A673 (cell line): ENCODE results near the gene GALNS. TPM values are rescaled to one million over a fixed set of nuclear protein-coding genes. Genes with fewer than 3 reads are reported as not detected.

Source experiments
- BruUV-seq: library from RNA; stranded (reverse); fragments of 400-500 nt; replicated peaks from 2 replicates; lab custom pipeline; 2021; lab: Mats Ljungman, UMichigan
- CTCF ChIA-PET: fragments of 300-600 bp; sonication (Branson Sonifier 250); formaldehyde crosslinking; loops from one replicate; lab custom pipeline; 2022; ENCODE audit warnings: antibody characterized with exemption; lab: Charles Lee
- POLR2A ChIA-PET: fragments of 300-600 bp; sonication (Branson Sonifier 250); formaldehyde crosslinking; loops from one replicate; lab custom pipeline; 2022; ENCODE audit warnings: antibody characterized with exemption; ENCODE audit not compliant: low non-redundant PET; lab: Charles Lee
- DNase-seq: peaks from one replicate; pipeline ENCODE4 v3.0.0-alpha.2; 2015; ENCODE audit warnings: low spot score
- H3K27ac ChIP-seq: fragments of 200-600 bp; sonication (generic); 2 replicates; pipeline ENCODE4 v1.5.1; 2016; ENCODE audit warnings: mixed run types, low read depth, mild to moderate bottlenecking, mixed read lengths, antibody characterized with exemption, low read length; ENCODE audit not compliant: poor library complexity, severe bottlenecking
- H3K27me3 ChIP-seq: fragments of 200-600 bp; sonication (generic); replicated peaks from 2 replicates; pipeline ENCODE4 v1.6.1; 2017; ENCODE audit warnings: mixed run types, low read depth, mild to moderate bottlenecking, mixed read lengths, antibody characterized with exemption, low read length; ENCODE audit not compliant: insufficient read depth, poor library complexity
- H3K36me3 ChIP-seq: fragments of 200-600 bp; sonication (generic); 2 replicates; pipeline ENCODE4 v1.6.1; 2016; ENCODE audit warnings: mixed run types, mild to moderate bottlenecking, mixed read lengths, antibody characterized with exemption, low read length; ENCODE audit not compliant: insufficient read depth, poor library complexity, severe bottlenecking
- H3K4me1 ChIP-seq: fragments of 200-600 bp; sonication (generic); 2 replicates; pipeline ENCODE4 v1.6.1; 2017; ENCODE audit warnings: mixed run types, mild to moderate bottlenecking, mixed read lengths, antibody characterized with exemption, low read length; ENCODE audit not compliant: insufficient read depth, poor library complexity, severe bottlenecking
- H3K4me3 ChIP-seq: fragments of 200-600 bp; sonication (generic); 2 replicates; pipeline ENCODE4 v1.5.1; 2016; ENCODE audit warnings: low read depth, mixed run types, mild to moderate bottlenecking, mixed read lengths, low read length; ENCODE audit not compliant: poor library complexity, severe bottlenecking
- H3K9me3 ChIP-seq: fragments of 200-600 bp; sonication (generic); 2 replicates; pipeline ENCODE4 v1.6.1; 2016; ENCODE audit warnings: mixed run types, low read depth, mild to moderate bottlenecking, mixed read lengths, antibody characterized with exemption, low read length; ENCODE audit not compliant: poor library complexity, severe bottlenecking
- EZH2 ChIP-seq: fragments of 200-600 bp; sonication (generic); IDR thresholded peaks from 2 replicates; pipeline ENCODE4 v1.6.1; 2017; ENCODE audit warnings: borderline replicate concordance, low read depth, mild to moderate bottlenecking, mixed read lengths, antibody characterized with exemption, low read length; ENCODE audit not compliant: poor library complexity, severe bottlenecking
- intact Hi-C: fragments of 100-400 bp; cut with micrococcal nuclease; formaldehyde crosslinking; loops from one replicate; pipeline ENCODE4 v1.10.0; 2022; ENCODE audit not compliant: unreplicated experiment
- total RNA-seq: library from RNA; stranded (reverse); gene quantifications from 2 replicates; pipeline ENCODE4 v1.2.3, GENCODE V29; 2021
- TF ChIP-seq, protein P1 (sequence below): fragments of 300-800, 200-600 bp; sonication (generic); conservative IDR thresholded peaks from 2 replicates; pipeline ENCODE4 v1.5.1; 2017; ENCODE audit warnings: low read depth, mild to moderate bottlenecking, antibody characterized with exemption, low read length, moderate library complexity, mixed read lengths

GALNS gene
- total RNA-seq, 1 experiment from 2014 or later, result 54.8 TPM

DNA sequence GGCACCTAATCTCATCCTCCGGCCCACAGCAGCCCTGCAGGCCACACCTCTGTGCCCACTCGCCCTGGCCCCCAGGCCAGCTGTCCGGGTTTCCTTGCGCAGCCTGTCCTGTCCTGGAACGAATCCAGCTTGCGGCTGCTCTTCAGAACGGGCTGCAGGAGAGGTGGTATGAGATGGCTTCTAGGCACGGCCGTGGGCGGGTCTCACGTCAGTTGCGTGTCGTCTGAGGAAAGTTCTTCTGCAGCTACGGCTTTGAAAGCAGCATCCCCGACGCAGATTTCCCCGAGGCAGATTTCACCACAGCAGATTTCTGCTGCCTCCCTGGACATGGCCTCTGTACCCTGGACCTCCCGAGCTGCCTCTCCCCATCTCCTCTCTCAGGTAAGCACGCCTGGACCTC lies 18.2 kb downstream of the GALNS start:
- ChIA-PET POLR2A (no interaction called here), CTCF (no interaction called here)
- no peak overlapping the region for H3K27ac ChIP-seq
- peaks cover 3% of the 10 kb centered on the region for H3K36me3 ChIP-seq
- H3K27me3 ChIP-seq, result no peaks in the 10 kb centered on the region
- intact Hi-C loops, result no loop called here
- no peaks in the 10 kb centered on the region for H3K4me1 ChIP-seq
- no peaks in the 10 kb centered on the region for H3K9me3 ChIP-seq
- no TSS peak for BruUV-seq
- no peak for DNase-seq
- TF ChIP-seq, protein P1, sequence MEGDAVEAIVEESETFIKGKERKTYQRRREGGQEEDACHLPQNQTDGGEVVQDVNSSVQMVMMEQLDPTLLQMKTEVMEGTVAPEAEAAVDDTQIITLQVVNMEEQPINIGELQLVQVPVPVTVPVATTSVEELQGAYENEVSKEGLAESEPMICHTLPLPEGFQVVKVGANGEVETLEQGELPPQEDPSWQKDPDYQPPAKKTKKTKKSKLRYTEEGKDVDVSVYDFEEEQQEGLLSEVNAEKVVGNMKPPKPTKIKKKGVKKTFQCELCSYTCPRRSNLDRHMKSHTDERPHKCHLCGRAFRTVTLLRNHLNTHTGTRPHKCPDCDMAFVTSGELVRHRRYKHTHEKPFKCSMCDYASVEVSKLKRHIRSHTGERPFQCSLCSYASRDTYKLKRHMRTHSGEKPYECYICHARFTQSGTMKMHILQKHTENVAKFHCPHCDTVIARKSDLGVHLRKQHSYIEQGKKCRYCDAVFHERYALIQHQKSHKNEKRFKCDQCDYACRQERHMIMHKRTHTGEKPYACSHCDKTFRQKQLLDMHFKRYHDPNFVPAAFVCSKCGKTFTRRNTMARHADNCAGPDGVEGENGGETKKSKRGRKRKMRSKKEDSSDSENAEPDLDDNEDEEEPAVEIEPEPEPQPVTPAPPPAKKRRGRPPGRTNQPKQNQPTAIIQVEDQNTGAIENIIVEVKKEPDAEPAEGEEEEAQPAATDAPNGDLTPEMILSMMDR, result no peak
- no peak for TF ChIP-seq EZH2
- H3K4me3 ChIP-seq, result no peak overlapping the region

DNA sequence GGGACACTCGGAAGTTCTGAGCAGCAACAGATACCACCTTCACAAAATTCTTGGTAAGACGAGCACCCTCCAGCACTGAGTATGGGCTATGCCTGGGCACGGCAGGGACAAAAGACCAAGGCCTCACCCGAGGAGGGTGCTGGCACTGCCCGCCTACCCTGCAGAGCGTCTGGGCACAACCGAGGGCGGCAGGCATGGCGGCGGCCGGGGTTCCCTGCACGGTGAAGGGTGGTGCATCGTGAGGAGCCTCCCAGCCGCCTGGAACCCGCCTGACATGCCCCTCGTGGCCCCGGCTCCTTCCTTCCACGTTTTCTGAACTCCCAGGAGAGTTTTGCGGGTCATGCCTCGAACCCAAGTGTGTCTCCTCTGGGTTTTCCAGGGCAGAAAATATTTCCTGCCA lies 18.9 kb downstream of the GALNS start:
- Histone ChIP-seq H3K4me3 (no peak overlapping the region), H3K4me1 (no peaks in the 10 kb centered on the region), H3K36me3 (peaks cover 3% of the 10 kb centered on the region), H3K9me3 (no peaks in the 10 kb centered on the region), H3K27me3 (no peaks in the 10 kb centered on the region), H3K27ac (no peak overlapping the region)
- no peak for TF ChIP-seq EZH2
- TF ChIP-seq, protein P1, result no peak
- ChIA-PET POLR2A (no interaction called here), CTCF (no interaction called here)
- no TSS peak for BruUV-seq
- intact Hi-C loops, result no loop called here
- DNase-seq, result no peak

DNA sequence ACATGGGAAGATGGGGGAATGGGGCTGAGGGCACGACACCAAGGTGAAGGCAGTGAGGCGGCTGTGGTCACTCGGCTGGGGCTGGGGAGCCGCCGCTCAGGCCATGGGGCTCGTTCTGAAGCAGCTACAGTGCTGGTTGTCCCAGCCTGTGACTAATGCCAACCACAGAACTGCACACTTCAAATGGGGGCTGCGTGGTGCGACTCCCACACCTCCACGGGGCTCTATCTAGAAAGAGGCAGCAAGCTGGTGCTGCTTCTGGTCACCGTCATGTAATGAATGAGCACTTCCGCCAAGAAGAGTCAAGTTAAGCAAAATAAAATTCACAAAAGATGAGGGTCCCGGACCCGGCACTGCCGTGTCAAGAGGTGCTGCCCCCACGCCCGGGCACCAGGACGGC lies 20.0 kb downstream of the GALNS start:
- Histone ChIP-seq H3K27ac (no peak overlapping the region), H3K27me3 (no peaks in the 10 kb centered on the region), H3K36me3 (peaks cover 3% of the 10 kb centered on the region), H3K9me3 (no peaks in the 10 kb centered on the region), H3K4me3 (no peak overlapping the region), H3K4me1 (no peaks in the 10 kb centered on the region)
- BruUV-seq, result no TSS peak
- ChIA-PET POLR2A (no interaction called here), CTCF (interaction anchor here (0.5 kb wide), 1 partner anchor 34 kb away, joined by 4 read pairs; no protein-coding TSS in a partner anchor)
- no peak for DNase-seq
- TF ChIP-seq EZH2, result no peak
- TF ChIP-seq, protein P1, result no peak
- intact Hi-C loops, result no loop called here
